SJCRH30 (cell line): ENCODE results near the gene BABAM2. TPM values are rescaled to one million over a fixed set of nuclear protein-coding genes. Genes with fewer than 3 reads are reported as not detected.

Experiments
- DNase-seq, 2 experiments: peaks; one replicate each; pipeline ENCODE4 v3.0.0-alpha.2; 2015 to 2020
- H3K27ac ChIP-seq: fragments of 250-450 bp; sonication (Bioruptor Pico); 2 replicates; pipeline ENCODE4 v1.5.1; 2020; ENCODE audit warnings: mild to moderate bottlenecking, moderate library complexity
- H3K27me3 ChIP-seq: fragments of 250-450 bp; sonication (Bioruptor Pico); 2 replicates; pipeline ENCODE4 v1.5.1; 2020; ENCODE audit warnings: mild to moderate bottlenecking, moderate library complexity
- H3K36me3 ChIP-seq: fragments of 250-450 bp; sonication (Bioruptor Pico); 2 replicates; pipeline ENCODE4 v1.5.1; 2020; ENCODE audit warnings: mild to moderate bottlenecking, moderate library complexity
- H3K4me1 ChIP-seq: fragments of 250-450 bp; sonication (Bioruptor Pico); 2 replicates; pipeline ENCODE4 v1.5.1; 2020; ENCODE audit warnings: mild to moderate bottlenecking, moderate library complexity
- H3K4me3 ChIP-seq: fragments of 250-450 bp; sonication (Bioruptor Pico); 2 replicates; pipeline ENCODE4 v1.5.1; 2020; ENCODE audit warnings: mild to moderate bottlenecking, moderate library complexity
- H3K9me3 ChIP-seq: fragments of 250-450 bp; sonication (Bioruptor Pico); replicated peaks from 2 replicates; pipeline ENCODE4 v1.5.1; 2020; ENCODE audit warnings: mild to moderate bottlenecking, moderate library complexity
- total RNA-seq: library from RNA; depleted of rRNA; stranded (reverse); fragments of >200 nt; shearing (Covaris generic); gene quantifications from 2 replicates; pipeline ENCODE4 v1.2.3, GENCODE V29; 2014

The BABAM2 gene
- total RNA-seq, 1 experiment from 2014 or later: 37.3 TPM

GRCh38 chr2:28163627-28164279, 273.2 kb downstream of the BABAM2 start:
- Histone ChIP-seq H3K27me3 (no peaks in the 10 kb centered on the region), H3K4me3 (no peak overlapping the region), H3K36me3 (no peaks in the 10 kb centered on the region), H3K4me1 (peaks cover 34% of the 10 kb centered on the region), H3K9me3 (no peaks in the 10 kb centered on the region), H3K27ac (peak overlapping the region; percentile 71)
- DNase-seq: no peak

DNA sequence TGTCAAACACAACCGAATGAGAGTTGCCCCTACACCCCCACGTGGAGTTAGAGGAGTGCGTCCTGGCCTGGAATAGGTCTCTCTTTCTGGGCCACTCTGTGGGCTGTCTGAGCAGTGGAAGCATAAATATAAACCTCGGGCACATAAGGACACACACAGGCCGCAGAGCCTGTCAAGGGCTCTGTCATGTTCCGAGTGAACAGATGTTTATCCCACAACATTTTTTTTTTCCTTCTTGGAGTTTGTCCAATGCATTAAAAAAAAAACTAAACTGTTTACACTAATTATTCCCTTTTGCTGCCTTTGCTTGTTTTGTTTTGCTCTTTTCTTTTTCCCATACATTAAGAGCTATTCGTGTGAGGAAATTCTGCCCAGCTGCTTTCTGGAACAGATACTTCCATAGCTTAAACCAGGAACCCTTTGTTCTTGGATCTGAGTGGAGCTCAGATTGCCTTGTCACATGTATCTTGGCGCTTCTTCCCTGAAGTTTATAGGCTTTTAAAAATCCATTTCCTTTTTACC, 273.8 kb downstream of the BABAM2 start:
- peak overlapping the region; percentile 71 for H3K27ac ChIP-seq
- H3K4me1 ChIP-seq: peaks cover 34% of the 10 kb centered on the region
- no peaks in the 10 kb centered on the region for H3K9me3 ChIP-seq
- DNase-seq: peak; percentile 74 to 89
- H3K4me3 ChIP-seq: peak overlapping the region; percentile 27
- no peaks in the 10 kb centered on the region for H3K36me3 ChIP-seq
- H3K27me3 ChIP-seq: no peaks in the 10 kb centered on the region

GRCh38 chr2:28165087-28165635, 274.6 kb downstream of the BABAM2 start:
- peak in 1 of 2 experiments; percentile 33 for DNase-seq
- Histone ChIP-seq H3K4me1 (peaks cover 34% of the 10 kb centered on the region), H3K9me3 (no peaks in the 10 kb centered on the region), H3K27me3 (no peaks in the 10 kb centered on the region), H3K4me3 (no peak overlapping the region), H3K36me3 (no peaks in the 10 kb centered on the region), H3K27ac (peak overlapping the region; percentile 71)

DNA sequence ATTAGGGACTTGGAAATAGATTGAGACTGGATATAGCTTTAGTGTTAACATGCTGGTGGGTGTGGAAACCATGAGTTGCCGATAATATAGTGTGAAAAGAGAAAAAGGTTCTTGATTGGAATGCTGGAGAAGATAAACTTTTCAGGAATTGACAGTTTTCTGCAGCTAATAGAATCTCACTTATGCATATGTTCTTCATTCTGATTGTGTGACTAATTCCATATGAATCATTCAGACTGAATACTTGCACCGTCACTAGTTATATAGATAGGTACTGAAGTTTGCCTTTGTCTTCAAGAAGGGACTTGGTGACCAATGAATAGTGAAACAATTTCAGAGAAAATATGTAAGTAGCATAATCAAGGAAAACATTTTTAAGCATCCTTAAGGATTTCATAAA, 276.4 kb downstream of the BABAM2 start:
- H3K4me1 ChIP-seq: peaks cover 20% of the 10 kb centered on the region
- no peak for DNase-seq
- no peaks in the 10 kb centered on the region for H3K9me3 ChIP-seq
- no peak overlapping the region for H3K27ac ChIP-seq
- no peaks in the 10 kb centered on the region for H3K36me3 ChIP-seq
- no peaks in the 10 kb centered on the region for H3K27me3 ChIP-seq
- H3K4me3 ChIP-seq: no peak overlapping the region

GRCh38 chr2:28168376-28168775, 277.8 kb downstream of the BABAM2 start:
- H3K4me3 ChIP-seq: no peak overlapping the region
- H3K4me1 ChIP-seq: peaks cover 17% of the 10 kb centered on the region
- no peaks in the 10 kb centered on the region for H3K36me3 ChIP-seq
- no peak for DNase-seq
- no peak overlapping the region for H3K27ac ChIP-seq
- no peaks in the 10 kb centered on the region for H3K27me3 ChIP-seq
- H3K9me3 ChIP-seq: no peaks in the 10 kb centered on the region

GRCh38 chr2:28169492-28169891, 279.0 kb downstream of the BABAM2 start:
- Histone ChIP-seq H3K27ac (no peak overlapping the region), H3K36me3 (no peaks in the 10 kb centered on the region), H3K4me1 (peaks cover 7% of the 10 kb centered on the region), H3K4me3 (no peak overlapping the region), H3K9me3 (no peaks in the 10 kb centered on the region), H3K27me3 (no peaks in the 10 kb centered on the region)
- DNase-seq: no peak

DNA sequence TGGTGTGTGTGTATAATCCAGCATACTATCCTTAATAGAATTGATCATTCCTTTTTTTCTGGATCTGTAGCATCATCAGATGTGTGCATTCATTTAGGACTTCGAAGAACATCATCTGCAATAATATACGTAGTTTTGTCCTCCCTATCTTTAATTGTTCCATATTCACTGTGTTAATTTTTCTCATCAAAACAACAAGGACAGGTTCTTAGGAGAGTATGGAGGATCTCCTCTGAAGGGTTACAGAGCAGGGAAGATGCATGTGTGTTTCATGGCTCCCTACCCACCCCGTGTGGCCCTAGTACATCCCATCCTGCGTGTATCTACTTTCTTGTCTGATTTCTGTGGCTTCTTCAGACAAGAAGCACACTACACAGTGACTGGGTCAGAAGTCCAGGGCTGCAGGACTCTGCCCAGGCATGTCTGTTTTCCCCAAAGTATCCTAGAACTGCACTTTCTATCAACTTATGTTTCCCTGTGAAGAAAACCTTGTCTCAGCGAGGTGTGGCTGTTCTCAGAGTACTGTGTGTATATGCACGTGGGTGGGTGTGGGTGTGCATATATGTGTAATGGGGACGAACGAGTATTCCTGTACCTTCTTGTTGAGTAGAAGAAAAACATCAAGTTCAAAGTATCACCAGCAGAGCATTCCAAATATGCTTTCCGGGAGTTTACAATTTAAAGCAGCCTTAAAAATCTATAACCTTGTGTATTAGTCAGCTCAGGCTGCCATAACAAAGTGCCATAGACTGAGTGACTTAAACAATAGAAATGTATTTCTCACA, 281.8 kb downstream of the BABAM2 start:
- H3K9me3 ChIP-seq: peaks cover 6% of the 10 kb centered on the region; the same call in 1 of the 2 replicates
- no peak overlapping the region for H3K4me3 ChIP-seq
- H3K27ac ChIP-seq: no peak overlapping the region
- no peak for DNase-seq
- H3K4me1 ChIP-seq: no peaks in the 10 kb centered on the region
- no peaks in the 10 kb centered on the region for H3K27me3 ChIP-seq
- no peaks in the 10 kb centered on the region for H3K36me3 ChIP-seq

- Histone ChIP-seq H3K4me1 (no peaks in the 10 kb centered on the region), H3K27me3 (no peaks in the 10 kb centered on the region)
Measured at GRCh38 chr2:28173377-28173776, 282.8 kb downstream of the BABAM2 start.

GRCh38 chr2:28174211-28174610, 283.7 kb downstream of the BABAM2 start:
- H3K4me3 ChIP-seq: no peak overlapping the region
- no peak for DNase-seq
- no peaks in the 10 kb centered on the region for H3K36me3 ChIP-seq
- no peak overlapping the region for H3K27ac ChIP-seq
- peaks cover 14% of the 10 kb centered on the region; the same call in 1 of the 2 replicates for H3K9me3 ChIP-seq
- no peaks in the 10 kb centered on the region for H3K27me3 ChIP-seq
- H3K4me1 ChIP-seq: no peaks in the 10 kb centered on the region

More at GRCh38 chr2:28173377-28173776, 282.8 kb downstream of the BABAM2 start:
- no peak for DNase-seq
- H3K36me3 ChIP-seq: no peaks in the 10 kb centered on the region
- no peak overlapping the region for H3K27ac ChIP-seq
- peaks cover 11% of the 10 kb centered on the region; the same call in 1 of the 2 replicates for H3K9me3 ChIP-seq
- H3K4me3 ChIP-seq: no peak overlapping the region

GRCh38 chr2:28175028-28175427, 284.5 kb downstream of the BABAM2 start:
- peak; percentile 15 to 17 for DNase-seq
- no peak overlapping the region for H3K27ac ChIP-seq
- H3K4me1 ChIP-seq: no peaks in the 10 kb centered on the region
- no peaks in the 10 kb centered on the region for H3K27me3 ChIP-seq
- H3K9me3 ChIP-seq: peaks cover 14% of the 10 kb centered on the region; the same call in 1 of the 2 replicates
- no peaks in the 10 kb centered on the region for H3K36me3 ChIP-seq
- H3K4me3 ChIP-seq: no peak overlapping the region

- H3K36me3 ChIP-seq: no peaks in the 10 kb centered on the region
- no peak overlapping the region for H3K4me3 ChIP-seq
- H3K9me3 ChIP-seq: peaks cover 14% of the 10 kb centered on the region; the same call in 1 of the 2 replicates
- H3K27ac ChIP-seq: no peak overlapping the region
- H3K27me3 ChIP-seq: no peaks in the 10 kb centered on the region
- H3K4me1 ChIP-seq: no peaks in the 10 kb centered on the region
- no peak for DNase-seq
Measured at GRCh38 chr2:28178946-28179345, 288.4 kb downstream of the BABAM2 start.

DNA sequence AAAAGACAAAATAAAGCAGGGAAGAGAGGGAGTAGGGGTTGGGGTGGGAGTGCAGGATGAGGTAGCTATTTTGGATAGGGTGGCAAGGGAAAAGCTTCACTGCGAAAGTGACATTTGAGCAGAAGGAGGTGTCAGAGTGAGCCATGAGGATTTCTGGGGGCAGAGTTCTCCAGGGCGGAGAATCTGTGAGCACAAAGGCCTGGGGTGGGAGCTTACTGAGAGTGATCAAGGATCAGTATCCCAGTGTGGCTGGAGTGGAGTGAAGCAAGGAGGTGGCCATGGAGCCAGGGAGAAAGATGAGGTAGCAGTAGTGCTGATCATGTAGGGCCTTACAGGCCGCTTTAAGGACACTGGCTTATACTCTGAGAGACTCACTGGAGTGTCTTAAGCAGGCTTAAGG, 291.3 kb downstream of the BABAM2 start:
- no peak overlapping the region for H3K27ac ChIP-seq
- no peak for DNase-seq
- no peaks in the 10 kb centered on the region for H3K4me1 ChIP-seq
- H3K9me3 ChIP-seq: peaks cover 13% of the 10 kb centered on the region; the same call in 1 of the 2 replicates
- H3K36me3 ChIP-seq: no peaks in the 10 kb centered on the region
- no peaks in the 10 kb centered on the region for H3K27me3 ChIP-seq
- no peak overlapping the region for H3K4me3 ChIP-seq

DNA sequence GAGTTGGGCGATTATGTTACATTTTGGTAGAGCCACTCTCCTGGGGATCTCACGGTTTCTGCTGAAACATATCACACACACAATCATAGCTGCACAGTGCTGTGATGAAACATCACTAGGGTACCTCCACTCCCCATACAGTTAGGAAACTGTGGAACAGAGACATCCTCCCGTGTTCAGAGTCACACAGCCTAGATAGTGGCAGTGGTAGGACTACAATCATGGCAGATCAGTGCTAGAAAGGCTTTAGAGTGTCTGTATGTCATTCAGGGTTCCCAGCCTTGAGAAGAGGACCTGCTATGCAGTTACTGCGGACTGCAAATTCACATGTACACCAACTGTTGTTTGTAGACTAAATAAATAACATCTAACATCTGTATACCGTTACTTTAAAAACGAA, 291.8 kb downstream of the BABAM2 start:
- no peak for DNase-seq
- no peaks in the 10 kb centered on the region for H3K27me3 ChIP-seq
- H3K27ac ChIP-seq: no peak overlapping the region
- H3K4me1 ChIP-seq: no peaks in the 10 kb centered on the region
- no peak overlapping the region for H3K4me3 ChIP-seq
- no peaks in the 10 kb centered on the region for H3K36me3 ChIP-seq
- peaks cover 8% of the 10 kb centered on the region; the same call in 1 of the 2 replicates for H3K9me3 ChIP-seq

- H3K9me3 ChIP-seq: no peaks in the 10 kb centered on the region
- H3K4me1 ChIP-seq: no peaks in the 10 kb centered on the region
- no peaks in the 10 kb centered on the region for H3K27me3 ChIP-seq
- no peaks in the 10 kb centered on the region for H3K36me3 ChIP-seq
- no peak overlapping the region for H3K4me3 ChIP-seq
- DNase-seq: no peak
- H3K27ac ChIP-seq: no peak overlapping the region
Measured at GRCh38 chr2:28185153-28185552, 294.6 kb downstream of the BABAM2 start.

DNA sequence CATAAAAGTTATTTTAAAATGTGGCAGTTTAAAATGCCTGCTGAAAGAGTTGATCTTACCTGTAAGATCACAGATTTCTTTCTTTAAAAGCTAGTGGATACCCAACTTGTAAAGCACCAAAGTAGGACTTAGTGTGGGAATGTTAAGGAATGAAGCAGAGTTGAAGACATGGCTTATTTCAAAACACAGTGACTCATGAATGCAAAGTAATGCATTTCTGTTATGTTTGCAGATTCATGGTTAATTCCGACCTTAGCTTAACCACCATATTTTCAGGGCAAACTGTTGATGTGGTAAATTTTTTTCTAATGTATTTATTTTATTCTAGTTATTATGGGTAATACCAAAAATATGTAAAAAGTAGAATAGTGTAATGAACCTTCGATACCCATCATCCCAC, 295.4 kb downstream of the BABAM2 start:
- no peak for DNase-seq

More for the DNA sequence above, 295.4 kb downstream of the BABAM2 start:
- no peaks in the 10 kb centered on the region for H3K36me3 ChIP-seq
- no peak overlapping the region for H3K27ac ChIP-seq
- H3K27me3 ChIP-seq: no peaks in the 10 kb centered on the region
- no peaks in the 10 kb centered on the region for H3K9me3 ChIP-seq
- no peaks in the 10 kb centered on the region for H3K4me1 ChIP-seq
- H3K4me3 ChIP-seq: no peak overlapping the region
